CD1c-positive myeloid dendritic cell (primary cell): Measurements from ENCODE around the gene MYT1.
"Not testable (repeated sequence)": the region's sequence is repeated elsewhere in the genome, so short reads cannot be mapped to it uniquely, and the experiment has no call there.

Experiments
- DNase-seq: peaks from one replicate; pipeline ENCODE4 v3.0.0-alpha.2; 2016; ENCODE audit errors: extremely low spot score

MYT1 gene

GRCh38 chr20:64164123-64164836 lies at the start of gene MYT1:
Gene MYT1 (plus strand): TSS chr20:64164452. CDS start chr20:64198862, 34,410 bp downstream.
- no peak for DNase-seq

- DNase-seq: no peak
Measured at GRCh38 chr20:64115171-64115911, 48.9 kb upstream of the MYT1 start.

- DNase-seq: no peak
Measured at GRCh38 chr20:64116016-64116415, 48.2 kb upstream of the MYT1 start.

GRCh38 chr20:64116541-64117431 lies 47.5 kb upstream of the MYT1 start:
- DNase-seq: no peak

- not testable (repeated sequence) for DNase-seq
Measured at GRCh38 chr20:64117432-64117777, 46.8 kb upstream of the MYT1 start.

- no peak for DNase-seq
Measured at GRCh38 chr20:64119301-64119680, 45.0 kb upstream of the MYT1 start.

GRCh38 chr20:64119681-64120341 lies 44.4 kb upstream of the MYT1 start:
- no peak for DNase-seq

- no peak for DNase-seq
Measured at GRCh38 chr20:64121586-64121985, 42.7 kb upstream of the MYT1 start.

- DNase-seq: not testable (repeated sequence)
Measured at GRCh38 chr20:64122927-64123326, 41.3 kb upstream of the MYT1 start.

GRCh38 chr20:64123517-64123916 lies 40.7 kb upstream of the MYT1 start:
- not testable (repeated sequence) for DNase-seq

- DNase-seq: no peak
Measured at GRCh38 chr20:64129146-64129782, 35.0 kb upstream of the MYT1 start.

GRCh38 chr20:64130271-64130670 lies 34.0 kb upstream of the MYT1 start:
- no peak for DNase-seq

GRCh38 chr20:64130876-64131275 lies 33.4 kb upstream of the MYT1 start:
- no peak for DNase-seq

GRCh38 chr20:64131406-64131805 lies 32.8 kb upstream of the MYT1 start:
- no peak for DNase-seq

- DNase-seq: no peak
Measured at GRCh38 chr20:64133951-64134407, 30.3 kb upstream of the MYT1 start.

GRCh38 chr20:64134744-64135143 lies 29.5 kb upstream of the MYT1 start:
- not testable (repeated sequence) for DNase-seq

- no peak for DNase-seq
Measured at GRCh38 chr20:64136004-64136710, 28.1 kb upstream of the MYT1 start.

GRCh38 chr20:64137598-64138031 lies 26.6 kb upstream of the MYT1 start:
- no peak for DNase-seq

- no peak for DNase-seq
Measured at GRCh38 chr20:64138276-64138815, 25.9 kb upstream of the MYT1 start.
